ENCODE data around the gene LRRC18. TPM values are rescaled to one million over a fixed set of nuclear protein-coding genes. Genes with fewer than 3 reads are reported as not detected.

The LRRC18 gene
- total RNA-seq, 1 experiment from 2014 or later: not detected

DNA sequence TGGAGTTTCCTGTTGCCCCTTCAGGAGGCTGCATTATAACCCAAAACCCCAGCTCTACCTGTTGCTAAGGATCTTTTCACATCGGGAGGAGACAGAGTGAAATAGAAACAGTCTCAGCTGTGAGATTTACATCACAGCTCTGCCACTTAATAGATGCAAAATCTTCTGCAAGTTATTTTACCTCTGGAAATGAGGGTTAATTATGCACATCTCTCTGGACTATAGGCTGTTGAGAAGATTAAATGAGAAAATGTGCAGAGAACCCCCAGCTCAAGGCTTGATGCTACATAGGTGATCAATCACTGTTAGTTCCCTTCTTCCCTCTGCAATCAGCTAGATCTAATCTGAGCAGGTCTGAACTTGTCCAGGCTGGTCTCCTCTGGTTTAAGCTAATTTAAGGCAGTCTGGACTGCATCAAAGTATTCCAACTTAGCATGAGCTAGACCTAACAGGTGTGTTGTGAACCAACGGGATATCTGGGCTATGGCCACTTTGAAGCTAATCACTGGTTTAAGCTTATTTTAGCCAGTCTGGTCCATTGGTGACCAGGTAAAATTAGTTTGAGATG is 8.9 kb upstream of the LRRC18 start:
- TF ChIP-seq, protein P1, sequence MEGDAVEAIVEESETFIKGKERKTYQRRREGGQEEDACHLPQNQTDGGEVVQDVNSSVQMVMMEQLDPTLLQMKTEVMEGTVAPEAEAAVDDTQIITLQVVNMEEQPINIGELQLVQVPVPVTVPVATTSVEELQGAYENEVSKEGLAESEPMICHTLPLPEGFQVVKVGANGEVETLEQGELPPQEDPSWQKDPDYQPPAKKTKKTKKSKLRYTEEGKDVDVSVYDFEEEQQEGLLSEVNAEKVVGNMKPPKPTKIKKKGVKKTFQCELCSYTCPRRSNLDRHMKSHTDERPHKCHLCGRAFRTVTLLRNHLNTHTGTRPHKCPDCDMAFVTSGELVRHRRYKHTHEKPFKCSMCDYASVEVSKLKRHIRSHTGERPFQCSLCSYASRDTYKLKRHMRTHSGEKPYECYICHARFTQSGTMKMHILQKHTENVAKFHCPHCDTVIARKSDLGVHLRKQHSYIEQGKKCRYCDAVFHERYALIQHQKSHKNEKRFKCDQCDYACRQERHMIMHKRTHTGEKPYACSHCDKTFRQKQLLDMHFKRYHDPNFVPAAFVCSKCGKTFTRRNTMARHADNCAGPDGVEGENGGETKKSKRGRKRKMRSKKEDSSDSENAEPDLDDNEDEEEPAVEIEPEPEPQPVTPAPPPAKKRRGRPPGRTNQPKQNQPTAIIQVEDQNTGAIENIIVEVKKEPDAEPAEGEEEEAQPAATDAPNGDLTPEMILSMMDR (IDR thresholded peaks at IDR 0.05; ENCODE audit: unreplicated experiment): no peak
- H3K36me3 Mint-ChIP-seq (ENCODE audit: insufficient read depth, unreplicated experiment): no peaks in the 10 kb centered on the region
- no peaks in the 10 kb centered on the region for H3K9me3 Mint-ChIP-seq (ENCODE audit: low read depth, unreplicated experiment)
- no peaks in the 10 kb centered on the region for H3K4me1 Mint-ChIP-seq (ENCODE audit: low read depth, unreplicated experiment)
- no TSS peak for BruUV-seq (replicated peaks)
- H3K27me3 Mint-ChIP-seq (ENCODE audit: unreplicated experiment): peaks cover 93% of the 10 kb centered on the region
- CTCF ChIA-PET: no interaction called here
- no peak for DNase-seq
- no peak overlapping the region for H3K27ac Mint-ChIP-seq (ENCODE audit: unreplicated experiment)
- H3K4me3 Mint-ChIP-seq (ENCODE audit: low read depth, unreplicated experiment): no peak overlapping the region
- intact Hi-C loops (cut with micrococcal nuclease; ENCODE audit: unreplicated experiment): no loop called here

DNA sequence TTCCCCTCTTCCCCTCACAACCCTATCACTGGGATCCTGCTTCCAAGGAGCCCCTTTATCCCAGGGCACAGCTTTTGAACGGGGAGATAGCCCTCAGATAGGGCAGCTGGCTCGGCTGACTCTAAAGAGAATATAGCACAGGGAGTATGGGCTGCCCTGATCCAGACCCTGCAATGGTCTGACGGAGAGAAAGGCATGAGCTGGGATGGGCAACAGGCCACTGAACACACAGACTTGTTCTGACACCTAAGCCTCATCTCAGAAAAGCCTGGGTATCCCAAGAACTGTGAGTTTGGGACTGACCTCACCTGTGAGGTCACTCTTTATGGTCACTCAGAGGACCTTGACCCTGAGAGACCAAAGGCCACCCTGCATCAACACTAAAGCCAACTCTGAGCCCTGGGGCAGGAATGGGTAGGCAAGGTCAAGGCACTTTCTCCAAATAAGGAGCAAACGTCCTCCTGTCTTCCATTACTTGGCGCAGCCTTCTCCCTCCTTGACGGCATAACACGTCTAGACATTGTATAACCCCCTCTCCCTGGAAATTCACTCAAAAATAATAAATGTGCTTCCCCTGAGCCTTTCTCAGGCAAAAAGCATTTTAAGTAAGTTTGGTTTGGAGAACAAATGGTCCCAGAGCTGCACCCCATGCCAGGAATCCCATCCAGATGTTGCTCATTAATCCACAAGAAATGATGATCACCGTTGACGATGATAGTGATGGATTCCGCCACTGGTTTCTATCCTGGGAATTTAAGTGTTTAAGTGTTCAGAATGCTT is 8.2 kb upstream of the LRRC18 start:
- no TSS peak for BruUV-seq (replicated peaks)
- Mint-ChIP-seq H3K4me3 (ENCODE audit: low read depth, unreplicated experiment) (no peak overlapping the region), H3K4me1 (ENCODE audit: low read depth, unreplicated experiment) (no peaks in the 10 kb centered on the region), H3K9me3 (ENCODE audit: low read depth, unreplicated experiment) (no peaks in the 10 kb centered on the region), H3K27me3 (ENCODE audit: unreplicated experiment) (peaks cover 89% of the 10 kb centered on the region), H3K27ac (ENCODE audit: unreplicated experiment) (no peak overlapping the region), H3K36me3 (ENCODE audit: insufficient read depth, unreplicated experiment) (no peaks in the 10 kb centered on the region)
- CTCF ChIA-PET: no interaction called here
- TF ChIP-seq, protein P1 (IDR thresholded peaks at IDR 0.05; ENCODE audit: unreplicated experiment): no peak
- intact Hi-C loops (cut with micrococcal nuclease; ENCODE audit: unreplicated experiment): no loop called here
- DNase-seq: no peak

DNA sequence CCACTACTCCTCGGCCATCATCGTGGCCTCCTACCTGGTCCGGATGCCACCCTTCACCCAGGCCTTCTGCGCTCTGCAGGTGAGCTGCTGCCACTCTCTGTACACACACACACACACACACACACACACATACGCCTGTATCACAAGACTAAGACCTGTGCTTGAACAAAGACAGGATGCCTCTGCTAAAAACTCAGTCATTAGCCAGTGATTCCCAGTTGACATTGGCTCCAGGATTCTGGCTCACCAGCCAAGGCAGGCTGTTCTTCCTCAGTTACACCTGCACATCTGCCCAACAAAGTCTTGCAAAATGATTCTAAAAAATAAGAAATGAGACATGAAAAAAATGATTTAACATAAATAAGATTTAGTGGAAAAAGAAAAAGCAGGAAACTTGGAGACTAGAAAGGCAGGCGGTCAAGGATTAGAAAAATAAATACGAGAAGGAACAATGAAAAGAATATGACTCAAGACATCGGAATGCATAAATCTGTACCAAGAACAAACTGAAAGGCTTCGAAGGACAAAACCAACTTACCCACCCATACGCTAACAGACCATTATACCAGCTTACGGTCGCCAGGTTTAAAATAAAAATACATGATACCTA is 7.4 kb upstream of the LRRC18 start:
- CTCF ChIA-PET: no interaction called here

DNA sequence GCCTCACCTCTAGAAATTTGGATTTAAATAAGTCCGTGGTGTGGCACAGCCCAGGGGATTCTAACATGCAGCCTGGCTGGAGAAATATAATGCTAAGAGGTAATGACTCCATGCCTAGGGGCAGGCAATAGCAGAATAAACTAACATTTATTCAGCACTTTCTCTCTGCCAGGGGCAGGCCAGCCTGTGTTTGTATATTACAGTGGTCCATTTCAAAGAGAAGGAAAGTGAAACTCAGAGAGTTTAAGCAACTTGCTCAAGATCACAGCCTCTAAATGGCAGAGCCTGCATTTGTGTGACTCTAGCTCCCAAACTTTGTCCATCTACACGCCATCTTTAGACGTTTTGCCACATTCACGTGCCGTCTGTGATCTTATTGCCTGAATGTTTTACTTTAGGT is 6.7 kb upstream of the LRRC18 start:
- H3K27me3 Mint-ChIP-seq (ENCODE audit: unreplicated experiment): peaks cover 74% of the 10 kb centered on the region
- intact Hi-C loops (cut with micrococcal nuclease; ENCODE audit: unreplicated experiment): no loop called here
- CTCF ChIA-PET: no interaction called here
- no peak for DNase-seq
- no peaks in the 10 kb centered on the region for H3K36me3 Mint-ChIP-seq (ENCODE audit: insufficient read depth, unreplicated experiment)
- no peak overlapping the region for H3K4me3 Mint-ChIP-seq (ENCODE audit: low read depth, unreplicated experiment)
- BruUV-seq (replicated peaks): no TSS peak
- H3K9me3 Mint-ChIP-seq (ENCODE audit: low read depth, unreplicated experiment): no peaks in the 10 kb centered on the region
- H3K27ac Mint-ChIP-seq (ENCODE audit: unreplicated experiment): no peak overlapping the region
- TF ChIP-seq, protein P1 (IDR thresholded peaks at IDR 0.05; ENCODE audit: unreplicated experiment): no peak
- no peaks in the 10 kb centered on the region for H3K4me1 Mint-ChIP-seq (ENCODE audit: low read depth, unreplicated experiment)

More for the DNA sequence above, 7.4 kb upstream of the LRRC18 start:
- no peaks in the 10 kb centered on the region for H3K36me3 Mint-ChIP-seq (ENCODE audit: insufficient read depth, unreplicated experiment)
- no peak overlapping the region for H3K4me3 Mint-ChIP-seq (ENCODE audit: low read depth, unreplicated experiment)
- TF ChIP-seq, protein P1 (IDR thresholded peaks at IDR 0.05; ENCODE audit: unreplicated experiment): no peak
- no peaks in the 10 kb centered on the region for H3K9me3 Mint-ChIP-seq (ENCODE audit: low read depth, unreplicated experiment)
- no peak overlapping the region for H3K27ac Mint-ChIP-seq (ENCODE audit: unreplicated experiment)
- no TSS peak for BruUV-seq (replicated peaks)
- DNase-seq: no peak
- no peaks in the 10 kb centered on the region for H3K4me1 Mint-ChIP-seq (ENCODE audit: low read depth, unreplicated experiment)
- intact Hi-C loops (cut with micrococcal nuclease; ENCODE audit: unreplicated experiment): no loop called here
- H3K27me3 Mint-ChIP-seq (ENCODE audit: unreplicated experiment): peaks cover 80% of the 10 kb centered on the region
